Ishikawa (cell line): ENCODE results near the gene APOC1.

Source experiments
- CEBPB ChIP-seq: IDR thresholded peaks from 2 replicates; pipeline ENCODE4 v1.6.1; 2012
- CREB1 ChIP-seq: IDR thresholded peaks from 2 replicates; pipeline ENCODE4 v1.6.1; 2012; ENCODE audit warnings: low read depth
- EGR1 ChIP-seq: IDR thresholded peaks from 2 replicates; pipeline ENCODE4 v1.6.1; 2012
- EP300 ChIP-seq: IDR thresholded peaks from 2 replicates; pipeline ENCODE4 v1.6.1; 2012; ENCODE audit warnings: borderline replicate concordance
- FOXM1 ChIP-seq: IDR thresholded peaks from 2 replicates; pipeline ENCODE4 v1.6.1; 2012; ENCODE audit warnings: low read depth, borderline replicate concordance
- NFIC ChIP-seq: IDR thresholded peaks from 2 replicates; pipeline ENCODE4 v1.6.1; 2012
- RAD21 ChIP-seq: IDR thresholded peaks from 2 replicates; pipeline ENCODE4 v1.6.1; 2012; ENCODE audit warnings: low read depth
- TAF1 ChIP-seq: IDR thresholded peaks from 2 replicates; pipeline ENCODE4 v1.6.1; 2012; ENCODE audit warnings: low read depth, mild to moderate bottlenecking
- TCF12 ChIP-seq: IDR thresholded peaks from 2 replicates; pipeline ENCODE4 v1.6.1; 2012; ENCODE audit warnings: low read depth
- TEAD4 ChIP-seq: IDR thresholded peaks from 2 replicates; pipeline ENCODE4 v1.6.1; 2012
- YY1 ChIP-seq: IDR thresholded peaks from 2 replicates; pipeline ENCODE4 v1.6.1; 2012; ENCODE audit warnings: low read depth
- ZBTB7A ChIP-seq: IDR thresholded peaks from 2 replicates; pipeline ENCODE4 v1.6.1; 2012; ENCODE audit warnings: low read depth
- TF ChIP-seq, protein P1 (sequence below): IDR thresholded peaks from 2 replicates; pipeline ENCODE4 v1.6.1; 2012; ENCODE audit warnings: low read depth, mild to moderate bottlenecking
- TF ChIP-seq, protein P2 (sequence below): IDR thresholded peaks from 2 replicates; pipeline ENCODE4 v1.6.1; 2012
- TF ChIP-seq, protein P3 (sequence below): IDR thresholded peaks from 2 replicates; pipeline ENCODE4 v1.6.1; 2012

Gene APOC1

DNA sequence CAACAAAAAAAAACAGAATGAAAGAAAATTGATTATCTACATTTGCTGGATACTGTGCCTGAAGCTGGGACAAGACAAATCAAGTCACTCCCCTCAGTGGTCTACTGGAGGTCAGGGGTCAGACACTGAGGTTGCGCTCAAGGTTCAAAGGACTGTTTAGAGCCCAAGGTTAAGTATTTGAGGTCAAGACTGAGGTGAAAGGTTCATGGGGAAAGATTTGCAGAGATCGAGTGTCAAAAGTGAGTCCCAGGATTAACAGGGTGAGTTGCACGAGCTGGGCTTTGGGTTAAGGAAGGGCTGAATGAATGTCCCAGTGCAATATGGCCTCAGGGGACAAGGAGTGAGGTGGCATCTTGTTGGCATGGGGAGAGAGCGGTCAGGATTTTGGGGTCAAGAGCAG is 26.8 kb upstream of the APOC1 start:
- TF ChIP-seq NFIC = no peak
- no peak for TF ChIP-seq CREB1

DNA sequence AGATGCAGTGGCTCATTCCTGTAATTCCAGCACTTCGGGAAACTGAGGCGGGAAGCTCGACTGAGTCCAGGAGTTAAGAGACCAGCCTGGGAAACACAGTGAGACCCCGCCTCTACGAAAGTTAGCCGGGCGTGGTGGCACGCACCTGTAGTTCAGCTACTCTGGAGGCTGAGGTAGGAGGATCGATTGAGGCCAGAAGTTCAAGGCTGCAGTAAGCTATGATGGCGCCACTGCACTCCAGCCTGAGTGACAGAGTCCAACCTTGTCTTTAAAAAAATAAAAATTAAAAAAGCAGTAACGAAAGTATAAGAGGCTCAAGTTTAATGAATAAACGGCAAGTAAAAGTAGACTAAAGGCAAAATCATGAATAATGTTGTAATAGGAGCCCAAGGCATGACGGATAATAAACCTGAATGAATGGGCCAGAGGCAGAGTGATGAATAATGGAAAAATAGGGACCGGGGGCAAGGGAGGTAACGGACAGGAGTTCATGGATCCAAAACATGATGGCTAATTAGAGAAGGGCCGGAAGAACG is 24.5 kb upstream of the APOC1 start:
- TF ChIP-seq EP300 = no peak
- TF ChIP-seq EGR1 = no peak
- no peak for TF ChIP-seq CEBPB
- TF ChIP-seq, protein P1, sequence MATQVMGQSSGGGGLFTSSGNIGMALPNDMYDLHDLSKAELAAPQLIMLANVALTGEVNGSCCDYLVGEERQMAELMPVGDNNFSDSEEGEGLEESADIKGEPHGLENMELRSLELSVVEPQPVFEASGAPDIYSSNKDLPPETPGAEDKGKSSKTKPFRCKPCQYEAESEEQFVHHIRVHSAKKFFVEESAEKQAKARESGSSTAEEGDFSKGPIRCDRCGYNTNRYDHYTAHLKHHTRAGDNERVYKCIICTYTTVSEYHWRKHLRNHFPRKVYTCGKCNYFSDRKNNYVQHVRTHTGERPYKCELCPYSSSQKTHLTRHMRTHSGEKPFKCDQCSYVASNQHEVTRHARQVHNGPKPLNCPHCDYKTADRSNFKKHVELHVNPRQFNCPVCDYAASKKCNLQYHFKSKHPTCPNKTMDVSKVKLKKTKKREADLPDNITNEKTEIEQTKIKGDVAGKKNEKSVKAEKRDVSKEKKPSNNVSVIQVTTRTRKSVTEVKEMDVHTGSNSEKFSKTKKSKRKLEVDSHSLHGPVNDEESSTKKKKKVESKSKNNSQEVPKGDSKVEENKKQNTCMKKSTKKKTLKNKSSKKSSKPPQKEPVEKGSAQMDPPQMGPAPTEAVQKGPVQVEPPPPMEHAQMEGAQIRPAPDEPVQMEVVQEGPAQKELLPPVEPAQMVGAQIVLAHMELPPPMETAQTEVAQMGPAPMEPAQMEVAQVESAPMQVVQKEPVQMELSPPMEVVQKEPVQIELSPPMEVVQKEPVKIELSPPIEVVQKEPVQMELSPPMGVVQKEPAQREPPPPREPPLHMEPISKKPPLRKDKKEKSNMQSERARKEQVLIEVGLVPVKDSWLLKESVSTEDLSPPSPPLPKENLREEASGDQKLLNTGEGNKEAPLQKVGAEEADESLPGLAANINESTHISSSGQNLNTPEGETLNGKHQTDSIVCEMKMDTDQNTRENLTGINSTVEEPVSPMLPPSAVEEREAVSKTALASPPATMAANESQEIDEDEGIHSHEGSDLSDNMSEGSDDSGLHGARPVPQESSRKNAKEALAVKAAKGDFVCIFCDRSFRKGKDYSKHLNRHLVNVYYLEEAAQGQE = no peak
- no peak for TF ChIP-seq YY1
- no peak for TF ChIP-seq CREB1
- TF ChIP-seq FOXM1 = no peak
- TF ChIP-seq TCF12 = no peak
- TF ChIP-seq, protein P2, sequence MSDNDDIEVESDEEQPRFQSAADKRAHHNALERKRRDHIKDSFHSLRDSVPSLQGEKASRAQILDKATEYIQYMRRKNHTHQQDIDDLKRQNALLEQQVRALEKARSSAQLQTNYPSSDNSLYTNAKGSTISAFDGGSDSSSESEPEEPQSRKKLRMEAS = no peak
- TF ChIP-seq ZBTB7A = no peak
- TF ChIP-seq TAF1 = no peak
- TF ChIP-seq, protein P3, sequence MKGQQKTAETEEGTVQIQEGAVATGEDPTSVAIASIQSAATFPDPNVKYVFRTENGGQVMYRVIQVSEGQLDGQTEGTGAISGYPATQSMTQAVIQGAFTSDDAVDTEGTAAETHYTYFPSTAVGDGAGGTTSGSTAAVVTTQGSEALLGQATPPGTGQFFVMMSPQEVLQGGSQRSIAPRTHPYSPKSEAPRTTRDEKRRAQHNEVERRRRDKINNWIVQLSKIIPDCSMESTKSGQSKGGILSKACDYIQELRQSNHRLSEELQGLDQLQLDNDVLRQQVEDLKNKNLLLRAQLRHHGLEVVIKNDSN = no peak
- no peak for TF ChIP-seq RAD21
- TF ChIP-seq NFIC = no peak

DNA sequence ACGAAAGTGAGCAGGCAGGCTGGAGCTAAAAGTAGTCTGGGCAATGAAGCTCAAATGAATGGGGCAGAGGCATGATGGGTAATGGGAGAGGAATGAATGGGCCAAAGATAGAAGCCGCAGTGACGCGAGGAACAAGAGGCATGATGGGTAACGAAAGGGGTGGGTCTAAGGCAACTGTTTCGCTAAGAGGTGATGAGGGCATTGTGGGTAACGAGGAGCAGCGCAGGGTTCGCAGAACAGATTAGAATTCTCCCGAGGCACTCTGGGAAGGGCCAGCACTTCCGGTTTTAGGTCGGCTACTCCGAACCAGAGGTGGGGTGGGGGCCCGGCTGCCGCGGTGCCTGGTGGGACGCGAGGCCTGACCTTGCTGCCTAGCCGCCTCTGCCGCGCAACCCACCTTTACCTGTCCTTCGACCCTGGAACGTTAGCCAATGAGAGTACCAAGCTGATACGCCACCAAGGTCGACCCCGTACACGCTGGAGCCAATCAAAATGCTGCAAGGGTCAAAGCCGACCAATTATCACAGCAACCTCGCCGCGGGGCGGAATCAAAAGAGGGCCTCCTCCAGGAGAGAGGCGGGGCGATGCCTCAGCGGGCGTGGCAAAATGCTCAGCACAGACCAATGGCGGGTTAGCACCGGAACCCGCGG is 23.9 kb upstream of the APOC1 start:
- TF ChIP-seq, protein P3 = no peak
- TF ChIP-seq ZBTB7A = peak; percentile 4; the same call in 1 of the 2 replicates
- TF ChIP-seq, protein P2 = peak; percentile 63
- TF ChIP-seq, protein P1 = no peak
- TF ChIP-seq TCF12 = peak; percentile 39; the same call in 1 of the 2 replicates
- TF ChIP-seq FOXM1 = peak; percentile 38; the same call in 1 of the 2 replicates
- no peak for TF ChIP-seq NFIC
- no peak for TF ChIP-seq EP300
- TF ChIP-seq CREB1 = peak; percentile 66
- TF ChIP-seq TEAD4 = no peak
- TF ChIP-seq RAD21 = no peak
- TF ChIP-seq CEBPB = no peak
- TF ChIP-seq TAF1 = peak; percentile 59
- no peak for TF ChIP-seq EGR1
- peak; percentile 40 for TF ChIP-seq YY1

DNA sequence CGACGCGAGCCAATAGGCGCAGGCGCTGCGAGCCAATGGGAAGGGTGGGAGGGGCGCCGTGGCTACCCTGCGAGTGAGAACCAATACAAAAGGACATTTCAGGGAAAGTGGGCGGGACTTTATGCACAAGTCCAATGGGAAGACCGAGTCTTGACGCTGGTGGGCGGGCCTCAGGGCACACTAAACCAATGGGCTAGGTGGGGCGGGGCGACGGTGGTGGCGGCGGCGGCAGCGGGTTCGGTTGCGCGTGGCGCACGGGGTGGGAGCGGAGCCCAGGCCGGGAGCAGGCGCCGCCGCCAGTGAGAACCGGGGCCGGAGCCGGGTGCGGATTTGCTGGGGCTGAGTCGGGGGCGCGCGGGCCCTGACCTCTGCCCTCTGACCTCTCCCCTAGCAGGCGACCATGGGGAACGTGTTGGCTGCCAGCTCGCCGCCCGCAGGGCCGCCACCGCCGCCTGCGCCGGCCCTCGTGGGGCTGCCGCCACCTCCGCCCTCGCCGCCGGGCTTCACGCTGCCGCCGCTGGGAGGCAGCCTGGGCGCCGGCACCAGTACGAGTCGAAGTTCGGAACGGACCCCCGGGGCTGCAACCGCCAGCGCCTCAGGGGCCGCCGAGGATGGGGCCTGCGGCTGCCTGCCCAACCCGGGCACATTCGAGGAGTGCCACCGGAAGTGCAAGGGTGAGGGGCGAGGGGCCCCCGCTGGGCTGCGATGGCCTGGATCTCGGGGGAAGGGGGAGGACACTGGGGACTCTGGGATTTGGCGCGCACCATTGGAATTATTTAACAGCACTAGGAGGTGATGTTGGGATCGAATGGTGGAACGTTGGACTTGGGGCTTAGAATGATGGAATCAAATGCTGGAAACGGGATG is 23.2 kb upstream of the APOC1 start, which contains the start of gene TOMM40:
TSS of gene TOMM40 (plus strand) at position 239 of the 867 bp plus-strand sequence. CDS start at position 401, 162 bp downstream.
- TF ChIP-seq ZBTB7A (peak; percentile 55; the same call in 1 of the 2 replicates), FOXM1 (no peak), NFIC (peak; percentile 8; the same call in 1 of the 2 replicates), RAD21 (no peak), TCF12 (no peak), CREB1 (no peak; the same call in 1 of the 2 replicates), EGR1 (no peak), EP300 (no peak), TAF1 (peak; percentile 54; the same call in 1 of the 2 replicates), TEAD4 (no peak), CEBPB (no peak), YY1 (peak; percentile 60)
- TF ChIP-seq, protein P2 = peak; percentile 58; the same call in 1 of the 2 replicates
- TF ChIP-seq, protein P3 = no peak
- TF ChIP-seq, protein P1 = no peak
